HK-2 (cell line): ENCODE results near the gene YJEFN3.

Source experiments
- DNase-seq: peaks from one replicate; pipeline ENCODE4 v3.0.0-alpha.2; 2018; ENCODE audit not compliant: unreplicated experiment

Gene YJEFN3

GRCh38 chr19:19517235-19517619 is 11.5 kb upstream of the YJEFN3 start:
- no peak for DNase-seq

- DNase-seq: no peak
Measured at GRCh38 chr19:19520989-19521388, 7.7 kb upstream of the YJEFN3 start.

GRCh38 chr19:19523177-19523576 is 5.5 kb upstream of the YJEFN3 start:
- no peak for DNase-seq

GRCh38 chr19:19524053-19524452 is 4.7 kb upstream of the YJEFN3 start:
- no peak for DNase-seq

GRCh38 chr19:19525611-19526380 is 2.9 kb upstream of the YJEFN3 start:
- DNase-seq: no peak

- no peak for DNase-seq
Measured at GRCh38 chr19:19526581-19527370, 1.9 kb upstream of the YJEFN3 start.

- no peak for DNase-seq
Measured at GRCh38 chr19:19527371-19527656, 1.4 kb upstream of the YJEFN3 start.

GRCh38 chr19:19527674-19528625 is 761 bp upstream of the YJEFN3 start:
- DNase-seq: no peak

- no peak for DNase-seq
Measured at GRCh38 chr19:19529783-19530422, 1.2 kb downstream of the YJEFN3 start.

GRCh38 chr19:19530423-19530804 is 1.7 kb downstream of the YJEFN3 start:
- DNase-seq: no peak

- no peak for DNase-seq
Measured at GRCh38 chr19:19530889-19531288, 2.2 kb downstream of the YJEFN3 start.

GRCh38 chr19:19531951-19532805 is 3.5 kb downstream of the YJEFN3 start:
- DNase-seq: no peak

GRCh38 chr19:19532806-19533701 is 4.3 kb downstream of the YJEFN3 start:
- DNase-seq: no peak

GRCh38 chr19:19533841-19534240 is 5.1 kb downstream of the YJEFN3 start:
- no peak for DNase-seq

GRCh38 chr19:19534556-19535265 is 6.0 kb downstream of the YJEFN3 start:
- no peak for DNase-seq

- DNase-seq: no peak
Measured at GRCh38 chr19:19535311-19536191, 6.8 kb downstream of the YJEFN3 start.

GRCh38 chr19:19537075-19538048 is 8.7 kb downstream of the YJEFN3 start:
- DNase-seq: no peak
